BJ (cell line): ENCODE results near the gene RACGAP1. TPM values are rescaled to one million over a fixed set of nuclear protein-coding genes. Genes with fewer than 3 reads are reported as not detected.

Experiments used
- CTCF ChIA-PET: fragments of 350-600 bp; formaldehyde crosslinking; extraction: SDS; loops from one replicate; lab custom pipeline; 2021; ENCODE audit warnings: antibody characterized with exemption, inconsistent platforms; lab: Yijun Ruan, JAX
- POLR2A ChIA-PET: fragments of 300-600 bp; sonication (Branson Sonifier 250); formaldehyde crosslinking; extraction: SDS; loops from one replicate; lab custom pipeline; 2021; ENCODE audit warnings: antibody characterized with exemption; lab: Charles Lee
- DNase-seq: peaks from one replicate; pipeline ENCODE4 v3.0.0-alpha.2; 2011; ENCODE audit warnings: low read depth
- H3K27me3 ChIP-seq: 2 replicates; pipeline ENCODE4 v1.6.0; 2011; ENCODE audit warnings: low read length; ENCODE audit not compliant: control insufficient read depth, insufficient read depth
- H3K36me3 ChIP-seq: 2 replicates; pipeline ENCODE4 v1.5.1; 2011; ENCODE audit warnings: low read length; ENCODE audit not compliant: control insufficient read depth, insufficient read depth
- H3K4me3 ChIP-seq: 2 replicates; pipeline ENCODE4 v1.5.1; 2011; ENCODE audit warnings: low read depth, mild to moderate bottlenecking, control low read depth, low read length
- CTCF ChIP-seq: IDR thresholded peaks from 2 replicates; pipeline ENCODE4 v1.5.1; 2011; ENCODE audit warnings: low read depth, mild to moderate bottlenecking, control low read depth, inconsistent platforms, low read length, moderate library complexity; ENCODE audit not compliant: insufficient read depth
- polyA plus RNA-seq: library from polyadenylated mRNA; depleted of rRNA; stranded (reverse); fragments of >200 nt; gene quantifications from 2 replicates; pipeline ENCODE4 v1.2.3, GENCODE V29; 2011

Gene RACGAP1
- polyA plus RNA-seq, 1 experiment, result 42.8 TPM

DNA sequence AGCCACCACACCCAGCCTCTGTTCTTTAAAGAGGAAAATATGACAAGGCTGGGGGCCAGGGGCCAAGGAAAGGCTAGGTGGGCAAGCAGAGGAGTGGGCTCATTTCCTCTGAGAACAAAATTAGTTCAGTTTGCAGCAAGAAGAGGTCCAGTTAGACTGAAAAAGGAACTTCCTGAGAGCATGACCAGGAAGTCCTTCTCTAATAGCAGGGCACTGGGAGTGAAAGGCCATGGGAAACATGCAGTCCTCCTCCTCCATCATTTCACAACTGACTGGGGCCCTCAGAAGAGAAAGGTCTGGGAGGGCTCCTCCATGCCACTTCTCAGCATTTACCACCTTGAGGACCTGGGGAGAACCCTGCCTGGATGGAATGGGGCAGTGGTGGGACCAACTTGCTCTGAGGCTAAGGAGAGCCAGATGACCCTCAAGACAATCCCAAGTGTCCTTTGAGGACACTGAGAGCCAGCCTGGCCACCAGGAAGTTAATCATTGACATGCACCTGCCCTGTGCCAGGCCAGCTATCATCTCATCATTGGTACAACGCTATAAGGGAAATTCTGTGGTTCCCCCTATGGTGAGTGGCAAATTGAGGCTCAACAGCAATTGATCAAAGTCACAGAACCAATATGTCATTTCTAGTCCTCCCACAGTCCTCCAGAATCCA is 72.8 kb downstream of the RACGAP1 start:
- POLR2A ChIA-PET, result no interaction called here

DNA sequence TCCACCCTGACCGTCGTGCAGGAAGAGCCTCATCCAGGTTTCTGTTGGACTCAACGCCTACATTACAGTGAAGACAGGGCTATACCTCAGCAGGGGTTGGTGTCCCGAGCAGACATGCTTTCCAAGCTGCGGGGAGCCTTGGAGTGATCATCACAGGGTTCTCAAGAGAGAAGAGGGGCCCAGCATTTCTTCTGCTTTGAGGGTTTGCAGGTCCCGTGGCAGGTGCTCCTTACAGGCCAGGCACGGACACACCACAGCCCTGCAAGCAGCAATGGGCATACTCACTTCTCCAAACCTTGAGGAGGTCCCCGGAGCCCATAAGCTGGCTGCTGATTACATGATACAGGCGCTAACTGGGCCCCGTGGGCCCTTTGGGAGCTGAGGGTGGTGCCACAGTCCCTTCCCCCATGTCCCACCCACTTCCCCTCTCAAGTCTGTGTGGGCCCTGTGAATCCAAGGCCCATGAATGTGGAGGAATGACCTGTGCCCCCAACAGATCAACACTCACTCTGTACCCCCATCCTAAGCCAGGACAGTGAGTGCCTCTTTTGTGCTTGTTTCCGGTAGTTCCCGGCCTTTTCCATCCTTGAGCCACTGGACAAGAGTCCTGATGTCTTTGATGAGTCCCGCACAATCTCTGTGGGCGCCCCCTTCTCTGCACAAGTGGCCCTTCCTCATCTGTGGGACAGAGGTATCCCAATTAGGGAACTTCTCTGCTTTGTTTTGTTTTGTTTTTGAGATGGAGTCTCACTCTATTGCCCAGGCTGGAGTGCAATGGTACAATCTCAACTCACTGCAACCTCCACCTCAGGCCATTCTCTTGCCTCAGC is 73.7 kb downstream of the RACGAP1 start:
- no peak for TF ChIP-seq CTCF
- no peaks in the 10 kb centered on the region for H3K36me3 ChIP-seq
- DNase-seq, result no peak
- POLR2A ChIA-PET, result no interaction called here
- no peak overlapping the region for H3K4me3 ChIP-seq
- peaks cover 26% of the 10 kb centered on the region for H3K27me3 ChIP-seq
- CTCF ChIA-PET, result interaction anchor here (2.0 kb wide), 1 partner anchor 174 kb away, joined by 5 read pairs; no protein-coding TSS in a partner anchor

More for the DNA sequence above, 72.8 kb downstream of the RACGAP1 start:
- CTCF ChIA-PET, result interaction anchor here (4.2 kb wide), 1 partner anchor 14 kb away, joined by 23 read pairs; no protein-coding TSS in a partner anchor
- H3K36me3 ChIP-seq, result no peaks in the 10 kb centered on the region
- peaks cover 28% of the 10 kb centered on the region for H3K27me3 ChIP-seq
- DNase-seq, result no peak
- TF ChIP-seq CTCF, result no peak
- H3K4me3 ChIP-seq, result no peak overlapping the region

GRCh38 chr12:49950273-49951251 is 74.7 kb downstream of the RACGAP1 start, which contains the start of gene AQP2:
Gene AQP2, plus strand, starts transcription at chr12:49950737. Its CDS starts 94 bp downstream, at chr12:49950831.
- ChIA-PET CTCF (interaction anchor here (1.1 to 2.0 kb wide), 6 partner anchors 9 to 173 kb away, joined by 3 to 5 read pairs (median 4); partner anchors contain the start of gene AQP5), POLR2A (no interaction called here)

DNA sequence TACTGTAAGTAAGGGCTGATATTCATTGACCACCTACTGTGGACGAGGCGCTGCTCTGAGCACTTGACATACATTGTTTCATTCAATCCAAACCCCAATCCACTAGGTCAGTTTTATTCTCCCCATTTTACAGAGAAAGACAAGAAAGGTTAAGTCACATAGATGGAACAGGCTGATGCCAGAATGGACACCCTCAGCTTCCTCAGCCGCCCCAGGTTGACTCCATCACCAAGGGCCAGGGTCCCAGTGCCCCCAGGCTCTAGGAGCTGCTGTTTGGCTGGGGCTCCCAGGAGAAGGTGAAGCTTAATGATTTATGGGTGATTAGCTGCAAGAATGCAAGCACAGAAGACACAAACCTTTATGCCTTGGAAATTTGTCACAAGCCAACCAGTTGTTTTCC is 75.4 kb downstream of the RACGAP1 start:
- POLR2A ChIA-PET, result no interaction called here
- CTCF ChIA-PET, result interaction anchor here (1.1 to 2.0 kb wide), 7 partner anchors 10 to 172 kb away, joined by 3 to 5 read pairs (median 4); partner anchors contain the start of gene AQP5

More at GRCh38 chr12:49950273-49951251, 74.7 kb downstream of the RACGAP1 start, which contains the start of gene AQP2:
- no peak within 1 kb of the TSS for H3K4me3 ChIP-seq
- H3K36me3 ChIP-seq, result no peaks in the 10 kb centered on the region
- H3K27me3 ChIP-seq, result peaks cover 16% of the 10 kb centered on the region
- DNase-seq, result no peak
- no peak for TF ChIP-seq CTCF

More for the DNA sequence above, 75.4 kb downstream of the RACGAP1 start:
- TF ChIP-seq CTCF, result no peak
- Histone ChIP-seq H3K27me3 (peaks cover 13% of the 10 kb centered on the region), H3K36me3 (no peaks in the 10 kb centered on the region), H3K4me3 (no peak overlapping the region)
- DNase-seq, result no peak
